GM12878 (cell line): ENCODE data around the gene NCAPH2. TPM values are rescaled to one million over a fixed set of nuclear protein-coding genes. Genes with fewer than 3 reads are reported as not detected.

Source experiments
- ATAC-seq: fragments of 200-7000 bp; cut with Tn5 transposase; 3 replicates; pipeline ENCODE4 v1.9.1; 2020; ENCODE audit warnings: mild to moderate bottlenecking, moderate library complexity
- BruUV-seq: library from RNA; stranded (reverse); fragments of 400-500 nt; replicated peaks from 2 replicates; lab custom pipeline; 2021; lab: Mats Ljungman, UMichigan
- CTCF ChIA-PET: fragments of 300-600 bp; sonication (Branson Sonifier 250); formaldehyde crosslinking; extraction: SDS; loops from one replicate; lab custom pipeline; 2021; ENCODE audit warnings: inconsistent platforms; lab: Yijun Ruan, JAX
- POLR2A ChIA-PET: fragments of 350-600 bp; formaldehyde crosslinking; extraction: SDS; loops from one replicate; lab custom pipeline; 2021; ENCODE audit warnings: inconsistent platforms; lab: Charles Lee
- RAD21 ChIA-PET: fragments of 300-600 bp; sonication (Branson Sonifier 250); formaldehyde crosslinking; loops from one replicate; lab custom pipeline; 2023; ENCODE audit warnings: antibody characterized with exemption; ENCODE audit not compliant: unreplicated experiment; lab: Charles Lee
- SMC1A ChIA-PET: fragments of 300-600 bp; sonication (Branson Sonifier 250); formaldehyde crosslinking; loops from one replicate; lab custom pipeline; 2023; ENCODE audit not compliant: unreplicated experiment, uncharacterized antibody; lab: Charles Lee
- DNase-seq: peaks from one replicate; pipeline ENCODE4 v3.0.0-alpha.2; 2011; ENCODE audit warnings: low read depth, low spot score
- FAIRE-seq: peaks from 3 replicates; lab custom pipeline; 2011; peaks lifted over from hg19 to GRCh38; lab: Jason Lieb, UNC
- H2AFZ ChIP-seq: 2 replicates; pipeline ENCODE4 v1.6.0; 2011; ENCODE audit warnings: low read depth, low read length, control low read depth; ENCODE audit not compliant: control insufficient read depth
- H3K27ac ChIP-seq: 2 replicates; pipeline ENCODE4 v1.5.1; 2011; ENCODE audit warnings: control low read depth; ENCODE audit not compliant: control insufficient read depth, insufficient read depth
- H3K27me3 ChIP-seq, 2 experiments: replicated peaks in 1 of 2; 2 replicates each; pipeline versions ENCODE4 v1.6.0 to v1.6.1; 2011; ENCODE audit warnings: low read length in 1 of 2; ENCODE audit not compliant: control insufficient read depth in 2 of 2, insufficient read depth in 2 of 2
- H3K36me3 ChIP-seq, 2 experiments: 2 replicates each; pipeline ENCODE4 v1.5.1; 2011; ENCODE audit warnings: low read length in 1 of 2; ENCODE audit not compliant: control insufficient read depth in 2 of 2, insufficient read depth in 2 of 2
- H3K4me1 ChIP-seq: 2 replicates; pipeline ENCODE4 v1.6.1; 2011; ENCODE audit warnings: mild to moderate bottlenecking, low read length, moderate library complexity, mixed read lengths; ENCODE audit not compliant: control insufficient read depth, insufficient read depth
- H3K4me2 ChIP-seq: 2 replicates; pipeline ENCODE4 v1.6.0; 2011; ENCODE audit warnings: control low read depth; ENCODE audit not compliant: control insufficient read depth, insufficient read depth
- H3K4me3 ChIP-seq: fragments of 200-600 bp; sonication (generic); 2 replicates; pipeline ENCODE4 v1.5.1; 2016
- H3K79me2 ChIP-seq: 2 replicates; pipeline ENCODE4 v1.6.0; 2011; ENCODE audit warnings: low read length; ENCODE audit not compliant: control insufficient read depth, insufficient read depth
- H3K9ac ChIP-seq: 2 replicates; pipeline ENCODE4 v1.8.0; 2011; ENCODE audit warnings: low read length, control low read depth, mixed read lengths; ENCODE audit not compliant: control insufficient read depth, insufficient read depth
- H3K9me3 ChIP-seq: replicated peaks from 3 replicates; pipeline ENCODE4 v1.5.1; 2011; ENCODE audit warnings: mild to moderate bottlenecking, low read length; ENCODE audit not compliant: control insufficient read depth, insufficient read depth
- H4K20me1 ChIP-seq: 2 replicates; pipeline ENCODE4 v1.6.0; 2011; ENCODE audit not compliant: control insufficient read depth, insufficient read depth
- ATF7 ChIP-seq: fragments of 450-650 bp; IDR thresholded peaks from 2 replicates; pipeline ENCODE4 v1.6.1; 2016; ENCODE audit warnings: low read depth, mild to moderate bottlenecking
- CBX5 ChIP-seq: sonication (generic); IDR thresholded peaks from 2 replicates; pipeline ENCODE4 v1.6.1; 2016; ENCODE audit warnings: low read depth, moderate library complexity, mild to moderate bottlenecking, inconsistent platforms
- FOXM1 ChIP-seq: IDR thresholded peaks from 2 replicates; pipeline ENCODE4 v1.6.1; 2012; ENCODE audit warnings: low read depth, mild to moderate bottlenecking, inconsistent platforms, low read length, moderate library complexity
- HCFC1 ChIP-seq: fragments of 150-350 bp; IDR thresholded peaks from 2 replicates; pipeline ENCODE4 v1.6.1; 2014; ENCODE audit warnings: low read length
- HSF1 ChIP-seq: fragments of 150-350 bp; IDR thresholded peaks from 2 replicates; pipeline ENCODE4 v1.6.1; 2014; ENCODE audit warnings: mild to moderate bottlenecking, low read depth, low read length
- MTA3 ChIP-seq: IDR thresholded peaks from 2 replicates; pipeline ENCODE4 v1.6.1; 2012; ENCODE audit warnings: low read length, inconsistent platforms, borderline replicate concordance
- MYC ChIP-seq: IDR thresholded peaks from 2 replicates; pipeline ENCODE4 v1.6.1; 2011; ENCODE audit warnings: mild to moderate bottlenecking, low read length, moderate library complexity, inconsistent platforms; ENCODE audit not compliant: insufficient read depth, insufficient replicate concordance, insufficient read length, severe bottlenecking
- NBN ChIP-seq: fragments of 450-650 bp; IDR thresholded peaks from 2 replicates; pipeline ENCODE4 v1.6.1; 2016
- PAX8 ChIP-seq: fragments of 450-650 bp; IDR thresholded peaks from 2 replicates; pipeline ENCODE4 v1.6.1; 2017; ENCODE audit warnings: mild to moderate bottlenecking, moderate library complexity
- POLR2A ChIP-seq: IDR thresholded peaks from 2 replicates; pipeline ENCODE4 v1.6.1; 2011; ENCODE audit warnings: low read depth, mild to moderate bottlenecking, low read length
- RB1 ChIP-seq: fragments of 450-650 bp; formaldehyde crosslinking; IDR thresholded peaks from 2 replicates; pipeline ENCODE4 v1.6.1; 2017; ENCODE audit warnings: mild to moderate bottlenecking, borderline replicate concordance
- ZZZ3 ChIP-seq: IDR thresholded peaks from 2 replicates; pipeline ENCODE4 v1.6.1; 2011; ENCODE audit warnings: low read depth; ENCODE audit not compliant: control insufficient read depth, insufficient read length
- WGBS: methylation state at CpG from one replicate; pipeline ENCODE4 v1.1.6; 2016; ENCODE audit warnings: low lambda C conversion rate; ENCODE audit not compliant: insufficient replicate concordance, insufficient coverage; ENCODE audit errors: missing lambda C conversion rate; 5-methylcytosine and 5-hydroxymethylcytosine counted together
- in situ Hi-C: fragments of 300-500 bp; cut with MboI; formaldehyde crosslinking; loops from 9 replicates; pipeline ENCODE4 v1.14.3; 2018; ENCODE audit warnings: mixed read lengths
- intact Hi-C: fragments of 100-400 bp; cut with micrococcal nuclease; formaldehyde crosslinking; loops from one replicate; pipeline ENCODE4 v1.14.2; 2022; ENCODE audit not compliant: unreplicated experiment
- polyA plus RNA-seq, 11 experiments: library from polyadenylated mRNA; depleted of rRNA in 4 of 11; unstranded in 6 of 11; stranded (reverse) in 5 of 11; fragments of >200 nt; fragmentation: Nextera tagmentation in 4 of 11; fragmentation: Illumina TruSeq in 1 of 11; extraction: Ambion mirVana in 4 of 11; extraction: Trizol in 1 of 11; gene quantifications; 1 replicate in 1 of 11; 2 replicates in 10 of 11; pipeline versions ENCODE4 v1.2.1 to v1.2.3, GENCODE V29; 2011 to 2016; ENCODE audit warnings: inconsistent platforms in 2 of 11, missing spikeins in 2 of 11, low read depth in 1 of 11
- total RNA-seq, 4 experiments: library from RNA; depleted of rRNA in 3 of 4; stranded (reverse); fragments of >200 nt in 3 of 4; fragmentation: Illumina TruSeq in 1 of 4; extraction: Trizol in 1 of 4; gene quantifications; 2 replicates each; pipeline versions ENCODE4 v1.2.1 to v1.2.3, GENCODE V29; 2013 to 2021

NCAPH2 gene
- total and polyA plus RNA-seq, 10 of the 15 experiments (the other 5 are each of a cell fraction or from before 2014, with no cell fraction given) = 5.0 to 110 (median 59.9) TPM

GRCh38 chr22:50467773-50468440 is 40.1 kb upstream of the NCAPH2 start:
- 83% methylated on average over 21 of the region's 22 CpGs for WGBS
- intact Hi-C loops = no loop called here
- H3K27me3 ChIP-seq = no peaks in the 10 kb centered on the region
- POLR2A ChIA-PET = interaction anchor here (1.0 to 1.1 kb wide), 2 partner anchors 18 to 40 kb away, joined by 3 to 5 read pairs; partner anchors contain the start of genes LMF2, MIOX and NCAPH2
- no peak overlapping the region for H3K4me2 ChIP-seq
- no peak for FAIRE-seq
- RAD21 ChIA-PET = no interaction called here
- no peak overlapping the region for H3K9ac ChIP-seq
- BruUV-seq = no TSS peak
- ATAC-seq = no peak
- no peak overlapping the region for H2AFZ ChIP-seq
- H3K27ac ChIP-seq = no peak overlapping the region
- SMC1A ChIA-PET = interaction anchor here (1.1 kb wide), 1 partner anchor 226 kb away, joined by 3 read pairs; no protein-coding TSS in a partner anchor
- TF ChIP-seq RB1 (no peak), FOXM1 (no peak), PAX8 (no peak), POLR2A (0 out of 2 replicates have a peak, but pooled peaks have one; percentile 7)
- DNase-seq = no peak
- H3K36me3 ChIP-seq = peaks cover 14 to 39% of the 10 kb centered on the region in 2 experiments
- in situ Hi-C loops = no loop called here
- CTCF ChIA-PET = interaction anchor here (0.6 to 3.3 kb wide), 4 partner anchors 58 to 161 kb away, joined by 3 to 19 read pairs (median 4); partner anchors contain the start of gene SCO2
- H3K4me3 ChIP-seq = no peak overlapping the region
- peaks cover 40% of the 10 kb centered on the region for H3K4me1 ChIP-seq
- no peaks in the 10 kb centered on the region for H4K20me1 ChIP-seq
- no peaks in the 10 kb centered on the region for H3K9me3 ChIP-seq
- H3K79me2 ChIP-seq = peaks cover 40% of the 10 kb centered on the region

- H3K9ac ChIP-seq = peak overlapping the region; percentile 61
- intact Hi-C loops = no loop called here
- no peaks in the 10 kb centered on the region for H3K9me3 ChIP-seq
- CTCF ChIA-PET = interaction anchor here (0.5 to 3.3 kb wide), 7 partner anchors 57 to 228 kb away, joined by 3 to 19 read pairs (median 4); partner anchors contain the start of gene SCO2
- peak overlapping the region; percentile 83 for H3K27ac ChIP-seq
- no peak for ATAC-seq
- H3K4me1 ChIP-seq = peaks cover 47% of the 10 kb centered on the region
- in situ Hi-C loops = no loop called here
- DNase-seq = no peak
- H3K36me3 ChIP-seq = peaks cover 12 to 34% of the 10 kb centered on the region in 2 experiments
- RAD21 ChIA-PET = no interaction called here
- H3K27me3 ChIP-seq = no peaks in the 10 kb centered on the region
- SMC1A ChIA-PET = interaction anchor here (0.6 to 1.1 kb wide), 2 partner anchors 66 to 225 kb away, joined by 3 read pairs; no protein-coding TSS in a partner anchor
- 57% methylated on average over 8 of the region's 8 CpGs for WGBS
- FAIRE-seq = no peak
- BruUV-seq = no TSS peak
- no peaks in the 10 kb centered on the region for H4K20me1 ChIP-seq
- H3K4me3 ChIP-seq = no peak overlapping the region
- H3K79me2 ChIP-seq = peaks cover 47% of the 10 kb centered on the region
- POLR2A ChIA-PET = interaction anchor here (1.0 to 1.9 kb wide), 3 partner anchors 12 to 39 kb away, joined by 3 to 7 read pairs (median 5); partner anchors contain the start of genes LMF2, MIOX and NCAPH2
- H2AFZ ChIP-seq = no peak overlapping the region
- H3K4me2 ChIP-seq = peak overlapping the region; percentile 99
- TF ChIP-seq HCFC1 = no peak
- TF ChIP-seq CBX5 = no peak
- TF ChIP-seq ZZZ3 = no peak
- TF ChIP-seq MYC = no peak
- no peak for TF ChIP-seq MTA3
- TF ChIP-seq NBN = no peak
- TF ChIP-seq HSF1 = no peak
- no peak for TF ChIP-seq ATF7
Observed at GRCh38 chr22:50468626-50469025, 39.4 kb upstream of the NCAPH2 start.
